GM19025 (cell line): ENCODE measurements around the gene CD300E.

ENCODE experiments used
- ATAC-seq: cut with Tn5 transposase; IDR thresholded peaks from one replicate; pipeline ENCODE4 v1.9.1; 2021; ENCODE audit warnings: mild to moderate bottlenecking, low read depth, moderate library complexity; ENCODE audit not compliant: unreplicated experiment

The CD300E gene

DNA sequence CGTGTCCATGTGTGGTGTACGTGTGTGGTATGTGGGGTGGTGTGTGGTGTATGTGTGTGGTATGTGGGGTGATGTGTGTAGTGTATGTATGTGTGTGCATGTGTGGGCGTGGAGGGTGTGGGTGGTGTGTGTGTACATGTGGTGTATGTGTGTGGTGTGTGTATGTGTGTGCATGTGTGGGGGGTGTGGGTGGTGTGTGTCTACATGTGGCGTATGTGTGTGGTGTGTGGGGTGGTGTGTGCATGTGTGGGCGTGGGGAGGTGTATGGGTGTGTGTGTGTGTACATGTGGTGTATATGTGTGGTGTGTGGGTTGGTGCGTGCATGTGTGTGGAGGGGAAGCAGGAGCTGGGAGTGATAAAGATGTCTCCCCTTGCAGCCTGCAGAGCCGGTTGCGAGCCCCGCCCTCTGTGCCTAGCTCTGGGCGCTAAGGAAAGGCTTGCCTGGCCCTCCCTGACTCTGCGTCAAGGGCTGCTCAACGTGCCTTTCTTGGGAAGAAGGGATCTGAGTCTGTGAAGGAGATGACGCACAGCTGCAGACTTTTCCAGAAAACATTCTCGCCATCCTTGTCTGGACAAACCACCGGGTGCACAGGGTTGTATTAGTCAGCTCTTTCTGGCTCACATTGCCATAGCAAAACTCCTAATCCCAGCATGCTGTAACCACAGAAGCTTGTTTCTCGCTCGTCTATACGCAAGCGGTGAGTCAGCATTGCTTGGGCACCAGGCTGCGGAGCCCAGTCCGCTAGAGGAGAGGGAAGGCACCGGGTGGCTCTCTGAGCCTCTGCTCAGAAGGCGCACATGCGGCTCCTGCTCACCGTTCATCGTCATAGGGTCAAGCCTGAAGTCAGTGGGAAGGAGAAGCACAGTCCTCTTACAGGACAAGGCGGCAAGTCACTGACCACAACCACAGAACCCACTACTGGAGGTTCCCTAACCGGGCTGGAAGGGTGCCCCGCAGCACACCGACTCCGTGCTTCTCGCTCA is 54.2 kb downstream of the CD300E start:
- ATAC-seq: no peak

DNA sequence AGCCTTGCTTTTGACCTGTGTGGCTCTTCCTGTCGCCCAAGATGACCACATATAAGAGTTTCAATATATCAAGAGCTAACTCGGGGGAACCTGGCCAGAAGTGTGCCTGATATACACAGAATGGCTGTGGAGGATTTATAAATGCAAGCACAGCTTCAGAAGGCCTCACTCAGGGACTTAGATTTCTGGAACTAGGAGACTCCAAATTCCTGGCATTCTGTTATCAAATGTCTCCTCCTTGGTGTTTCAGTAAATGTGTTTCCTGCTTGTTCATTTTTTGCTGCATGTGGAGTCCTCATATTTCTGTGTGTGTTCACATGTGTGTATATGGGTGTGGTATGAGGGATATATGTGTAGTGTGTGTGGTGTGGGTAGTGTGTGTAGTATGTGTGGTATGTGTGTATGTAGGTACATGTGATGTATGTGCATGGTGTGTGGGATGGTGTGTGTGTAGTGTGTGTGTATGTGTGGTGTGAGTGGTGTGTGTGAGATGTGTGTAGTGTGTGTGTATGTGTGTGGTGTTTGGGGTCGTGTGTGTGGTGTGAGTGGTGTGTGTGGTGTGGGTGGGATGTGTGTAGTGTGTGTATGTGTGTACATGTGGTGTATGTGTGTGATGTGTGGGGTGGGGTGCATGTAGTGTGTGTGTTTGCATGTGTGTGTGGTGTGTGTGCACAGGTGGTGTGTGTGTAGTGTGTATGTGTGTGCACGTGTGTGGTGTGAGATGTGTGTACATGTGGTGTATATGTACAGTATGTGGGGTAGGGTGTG is 55.2 kb downstream of the CD300E start:
- no peak for ATAC-seq

DNA sequence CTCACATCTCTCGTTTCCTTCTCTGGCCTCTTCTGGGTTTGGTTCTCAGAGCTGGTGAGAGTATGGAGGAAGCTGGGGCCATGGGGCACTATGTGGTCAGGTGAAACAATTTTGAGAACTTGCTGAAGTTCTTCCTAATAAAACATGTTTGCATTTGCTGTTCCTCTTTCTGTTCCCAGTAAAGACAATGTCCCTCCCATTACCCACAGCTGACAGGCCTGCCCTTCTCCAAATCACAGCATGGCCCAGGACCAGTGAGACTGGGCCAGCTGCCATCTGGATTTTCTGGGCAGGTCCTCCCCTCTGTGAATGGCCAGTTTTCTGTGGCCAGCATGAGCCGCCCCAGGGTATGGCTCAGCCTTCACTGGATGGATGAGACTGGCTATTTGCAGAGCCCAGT is 56.1 kb downstream of the CD300E start, which contains the start of gene CD300H:
Gene CD300H (minus strand): TSS at position 113 of the 400 bp plus-strand sequence.
- no peak for ATAC-seq

DNA sequence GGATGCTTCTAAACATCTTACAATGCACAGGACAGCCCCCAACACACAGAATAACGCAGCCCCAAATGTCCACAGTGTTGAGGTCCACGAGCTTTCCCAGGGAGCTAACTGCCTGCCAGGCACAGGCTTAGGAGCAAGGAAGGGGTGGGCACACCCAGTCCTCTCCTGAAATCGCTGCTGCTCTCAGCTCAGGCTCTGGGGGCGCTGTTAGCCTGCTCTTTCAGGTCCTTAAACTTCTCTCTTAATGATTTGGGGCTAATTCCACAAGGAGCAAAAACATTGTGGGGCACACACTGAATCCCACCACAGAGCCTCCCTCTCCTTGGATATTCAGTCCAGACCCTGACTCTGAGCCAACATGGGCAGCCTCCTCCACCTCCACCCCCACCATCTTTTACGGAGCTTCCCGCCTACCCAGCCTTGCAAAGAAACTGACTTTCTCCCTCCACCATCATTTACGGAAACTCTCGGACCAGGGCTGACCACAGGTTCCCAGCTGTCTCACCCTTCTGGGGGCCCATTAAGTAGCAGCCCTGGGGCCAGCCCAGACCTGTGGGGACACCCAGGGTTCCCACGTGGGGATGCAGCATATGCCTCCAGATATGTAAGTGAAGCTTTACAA is 57.3 kb downstream of the CD300E start:
- ATAC-seq: no peak

DNA sequence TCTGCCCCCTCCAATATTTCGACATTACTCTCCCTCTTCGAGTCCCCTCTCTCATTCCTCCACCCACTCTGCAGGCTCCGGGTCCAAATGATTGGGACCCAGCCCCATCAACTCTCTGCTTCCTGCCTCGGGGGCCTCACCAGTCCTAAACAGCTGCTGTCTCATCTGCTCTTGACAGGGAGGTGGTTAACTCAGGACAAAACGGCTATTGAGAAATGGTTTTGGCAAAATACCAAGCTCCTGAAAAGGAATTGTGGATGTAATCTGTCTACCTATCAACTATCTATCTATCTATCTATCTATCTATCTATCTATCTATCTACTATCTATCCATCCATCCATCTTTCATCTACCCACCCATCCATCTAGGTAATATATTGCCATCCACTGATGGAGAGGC is 58.4 kb downstream of the CD300E start:
- ATAC-seq: no peak

DNA sequence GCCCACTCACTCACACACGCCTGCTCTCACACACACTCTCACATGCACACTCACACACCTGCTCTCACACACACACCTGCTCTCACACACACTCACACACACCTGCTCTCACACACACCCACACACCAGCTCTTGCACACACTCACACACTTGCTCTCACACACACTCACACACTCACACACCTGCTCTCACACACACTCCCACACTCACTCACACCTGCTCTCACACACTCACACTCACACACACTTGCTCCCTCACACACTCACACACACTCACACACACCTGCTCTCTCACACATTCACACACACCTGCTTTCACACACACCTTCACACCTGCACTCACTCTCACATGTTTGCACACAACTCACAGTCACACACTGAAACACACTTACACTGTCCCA is 60.2 kb downstream of the CD300E start:
- ATAC-seq: no peak

DNA sequence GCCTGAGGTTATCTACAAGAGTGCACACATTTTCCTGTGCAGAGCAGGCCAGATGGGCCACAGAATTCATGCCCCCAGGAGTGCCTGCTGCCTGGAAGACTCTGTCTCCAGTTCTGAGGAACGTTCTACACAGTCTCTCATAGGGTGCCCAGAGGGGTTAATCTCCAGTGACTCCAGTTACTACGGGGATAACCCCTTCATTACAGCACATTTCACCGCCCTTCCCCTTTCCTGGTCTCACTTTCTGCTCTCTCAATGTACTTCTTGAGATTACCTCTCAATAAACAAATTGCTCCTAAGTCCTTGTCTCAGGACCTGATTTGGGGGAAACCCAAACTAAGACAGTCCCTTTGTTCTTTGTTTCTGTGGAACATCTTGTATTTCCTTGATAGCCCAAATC is 62.0 kb downstream of the CD300E start:
- ATAC-seq: no peak
